Measurements from ENCODE around the gene HSBP1L1.

DNA sequence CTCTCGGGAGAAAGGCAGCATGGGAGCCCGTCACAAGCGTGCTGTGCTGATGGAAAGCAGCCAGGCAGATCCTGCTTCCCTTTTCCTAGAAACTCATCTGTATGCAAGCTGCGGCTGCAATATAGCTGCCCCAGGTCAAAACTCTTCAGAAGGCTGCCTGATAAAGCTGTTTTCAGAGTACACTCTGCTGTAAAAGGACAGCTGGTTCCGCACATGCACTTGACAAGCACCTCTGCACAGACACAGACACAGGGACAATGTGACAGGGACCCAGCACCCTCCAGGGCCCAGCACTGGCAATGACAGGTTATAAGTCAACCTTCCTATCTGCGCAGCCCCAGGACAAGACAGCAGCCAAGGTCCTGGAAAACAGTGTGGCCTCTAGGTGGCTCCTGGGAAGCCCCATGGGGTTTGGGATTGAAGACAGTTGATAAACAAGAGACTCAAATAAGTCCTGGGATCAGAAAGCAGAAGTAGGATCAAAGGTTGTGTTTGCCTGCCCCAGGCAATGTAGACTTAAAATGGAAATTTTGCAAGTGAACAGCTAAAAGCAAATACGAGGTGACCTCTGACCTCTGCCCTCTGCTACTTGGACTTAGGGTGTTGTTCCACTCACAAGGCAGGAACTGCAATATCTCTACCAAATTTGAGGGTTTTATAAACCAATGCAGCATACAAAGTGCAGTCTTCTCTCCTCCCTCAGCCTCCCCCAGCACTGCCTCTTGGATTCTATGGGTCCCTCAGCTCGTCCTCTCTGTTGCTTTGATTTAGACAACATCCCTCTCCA, 29.9 kb upstream of the HSBP1L1 start:
- TF ChIP-seq, protein P1, sequence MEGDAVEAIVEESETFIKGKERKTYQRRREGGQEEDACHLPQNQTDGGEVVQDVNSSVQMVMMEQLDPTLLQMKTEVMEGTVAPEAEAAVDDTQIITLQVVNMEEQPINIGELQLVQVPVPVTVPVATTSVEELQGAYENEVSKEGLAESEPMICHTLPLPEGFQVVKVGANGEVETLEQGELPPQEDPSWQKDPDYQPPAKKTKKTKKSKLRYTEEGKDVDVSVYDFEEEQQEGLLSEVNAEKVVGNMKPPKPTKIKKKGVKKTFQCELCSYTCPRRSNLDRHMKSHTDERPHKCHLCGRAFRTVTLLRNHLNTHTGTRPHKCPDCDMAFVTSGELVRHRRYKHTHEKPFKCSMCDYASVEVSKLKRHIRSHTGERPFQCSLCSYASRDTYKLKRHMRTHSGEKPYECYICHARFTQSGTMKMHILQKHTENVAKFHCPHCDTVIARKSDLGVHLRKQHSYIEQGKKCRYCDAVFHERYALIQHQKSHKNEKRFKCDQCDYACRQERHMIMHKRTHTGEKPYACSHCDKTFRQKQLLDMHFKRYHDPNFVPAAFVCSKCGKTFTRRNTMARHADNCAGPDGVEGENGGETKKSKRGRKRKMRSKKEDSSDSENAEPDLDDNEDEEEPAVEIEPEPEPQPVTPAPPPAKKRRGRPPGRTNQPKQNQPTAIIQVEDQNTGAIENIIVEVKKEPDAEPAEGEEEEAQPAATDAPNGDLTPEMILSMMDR (IDR thresholded peaks at IDR 0.05), result no peak
- TF ChIP-seq POLR2AphosphoS5 (IDR thresholded peaks at IDR 0.05), result no peak

All from upper lobe of left lung (tissue), 4 donors.